Measurements from ENCODE around the gene TBL3. TPM values are rescaled to one million over a fixed set of nuclear protein-coding genes. Genes with fewer than 3 reads are reported as not detected.

Gene TBL3
- total and polyA plus RNA-seq, 3 donors from 2014 or later, result 77.1 to 109 (median 83.4) TPM

DNA sequence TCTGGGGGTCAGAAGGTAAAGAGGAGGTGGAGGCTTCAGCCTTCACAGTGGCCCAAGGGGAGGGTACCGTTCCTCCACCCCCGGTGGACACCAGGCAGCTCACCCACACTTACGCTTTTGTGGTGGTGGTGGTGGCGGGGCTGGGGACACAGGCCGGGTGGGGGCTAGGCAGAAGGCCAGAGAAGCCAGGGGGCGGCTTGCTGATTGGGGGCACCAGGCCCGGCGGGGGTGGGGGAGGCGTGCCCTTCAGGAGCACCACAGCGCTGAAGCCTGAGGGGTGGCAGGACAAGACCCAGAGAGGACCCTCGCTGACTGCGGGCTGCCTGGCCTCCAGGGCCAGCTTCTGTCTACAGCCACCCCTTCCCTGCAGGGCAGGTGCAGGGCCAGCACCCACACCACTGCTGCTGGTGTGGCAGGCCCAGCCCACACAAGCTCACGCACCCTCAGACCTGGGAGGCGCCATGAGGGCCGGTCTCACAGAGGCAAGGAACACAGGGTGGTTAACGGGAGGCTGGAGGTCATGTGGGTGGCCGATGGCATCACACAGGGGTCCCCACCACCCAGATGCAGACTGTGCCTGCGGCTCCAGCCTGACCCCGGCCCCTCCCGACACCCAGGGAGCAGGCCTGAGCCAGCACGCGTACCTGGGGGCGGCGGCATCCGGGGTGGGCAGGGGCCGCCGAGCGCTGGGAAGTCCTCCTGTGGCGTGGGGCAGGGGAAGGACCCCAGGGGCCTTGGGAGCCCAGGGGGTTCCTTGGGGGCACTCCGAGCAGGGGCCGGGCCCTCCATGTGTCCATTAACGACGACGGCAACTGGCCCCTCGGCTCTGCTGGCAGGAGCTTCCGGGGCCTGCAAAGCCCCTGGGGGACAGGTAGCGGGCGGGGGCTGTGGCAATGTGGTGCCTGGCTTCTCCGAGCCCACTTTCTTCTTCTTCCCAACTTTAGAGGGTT, 27.3 kb downstream of the TBL3 start:
- intact Hi-C loops (cut with DNase I; ENCODE audit: low total_unique reads), result no loop called here
- Histone ChIP-seq H3K4me1 (peaks cover 7% of the 10 kb centered on the region), H3K27ac (no peak overlapping the region), H3K9me3 (no peaks in the 10 kb centered on the region), H3K4me3 (no peak overlapping the region), H3K36me3 (ENCODE audit: low read depth, missing control alignments) (no peaks in the 10 kb centered on the region), H3K27me3 (no peaks in the 10 kb centered on the region)
- DNase-seq, result no peak
- WGBS, 2 donors, result 89% methylated on average over 4 to 36 of the region's 39 CpGs
- TF ChIP-seq, protein P1, sequence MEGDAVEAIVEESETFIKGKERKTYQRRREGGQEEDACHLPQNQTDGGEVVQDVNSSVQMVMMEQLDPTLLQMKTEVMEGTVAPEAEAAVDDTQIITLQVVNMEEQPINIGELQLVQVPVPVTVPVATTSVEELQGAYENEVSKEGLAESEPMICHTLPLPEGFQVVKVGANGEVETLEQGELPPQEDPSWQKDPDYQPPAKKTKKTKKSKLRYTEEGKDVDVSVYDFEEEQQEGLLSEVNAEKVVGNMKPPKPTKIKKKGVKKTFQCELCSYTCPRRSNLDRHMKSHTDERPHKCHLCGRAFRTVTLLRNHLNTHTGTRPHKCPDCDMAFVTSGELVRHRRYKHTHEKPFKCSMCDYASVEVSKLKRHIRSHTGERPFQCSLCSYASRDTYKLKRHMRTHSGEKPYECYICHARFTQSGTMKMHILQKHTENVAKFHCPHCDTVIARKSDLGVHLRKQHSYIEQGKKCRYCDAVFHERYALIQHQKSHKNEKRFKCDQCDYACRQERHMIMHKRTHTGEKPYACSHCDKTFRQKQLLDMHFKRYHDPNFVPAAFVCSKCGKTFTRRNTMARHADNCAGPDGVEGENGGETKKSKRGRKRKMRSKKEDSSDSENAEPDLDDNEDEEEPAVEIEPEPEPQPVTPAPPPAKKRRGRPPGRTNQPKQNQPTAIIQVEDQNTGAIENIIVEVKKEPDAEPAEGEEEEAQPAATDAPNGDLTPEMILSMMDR (IDR thresholded peaks at IDR 0.05), result no peak
- TF ChIP-seq POLR2A (IDR thresholded peaks at IDR 0.05), result no peak

DNA sequence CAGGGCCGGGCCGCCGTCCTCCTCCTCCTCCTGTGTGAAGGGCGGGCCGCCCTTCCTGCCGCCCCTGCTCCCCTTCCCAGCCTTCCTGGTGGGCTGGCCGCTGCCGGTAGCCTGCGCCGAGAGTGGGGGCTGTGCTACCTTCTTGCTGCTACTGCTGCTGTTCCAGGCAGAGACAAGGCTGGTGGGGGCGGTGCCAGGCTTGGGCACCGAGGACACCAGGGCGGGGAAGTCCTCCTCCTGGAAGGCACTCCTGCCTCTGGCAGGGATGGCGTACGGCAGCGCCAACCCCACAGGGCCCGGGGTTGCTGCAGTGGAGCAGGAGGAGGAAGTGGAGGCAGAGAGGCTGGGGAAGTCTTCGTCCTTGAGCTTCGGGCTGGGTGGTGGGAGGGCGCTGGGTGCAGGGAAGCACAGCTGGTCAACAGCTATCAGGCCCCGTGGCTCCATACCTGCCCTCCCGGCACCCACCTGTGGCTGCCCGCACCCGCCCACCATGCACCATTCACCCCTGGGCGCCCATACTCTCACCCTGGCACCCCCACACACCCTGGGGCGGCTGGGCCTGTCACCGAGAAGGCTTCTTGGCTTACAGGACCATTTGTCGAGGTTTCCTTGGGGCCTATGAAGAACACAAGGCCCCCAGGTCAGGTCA, 28.1 kb downstream of the TBL3 start:
- Histone ChIP-seq H3K4me3 (no peak overlapping the region), H3K4me1 (peaks cover 16% of the 10 kb centered on the region), H3K9me3 (no peaks in the 10 kb centered on the region), H3K27me3 (no peaks in the 10 kb centered on the region), H3K27ac (no peak overlapping the region), H3K36me3 (ENCODE audit: low read depth, missing control alignments) (no peaks in the 10 kb centered on the region)
- WGBS, 2 donors, result 84 to 93% methylated on average over 3 to 28 of the region's 28 CpGs
- TF ChIP-seq, protein P1 (IDR thresholded peaks at IDR 0.05), result no peak
- TF ChIP-seq POLR2A (IDR thresholded peaks at IDR 0.05), result no peak
- no peak for DNase-seq
- intact Hi-C loops (cut with DNase I; ENCODE audit: low total_unique reads), result no loop called here

- Histone ChIP-seq H3K27ac (no peak overlapping the region), H3K36me3 (ENCODE audit: low read depth, missing control alignments) (no peaks in the 10 kb centered on the region), H3K9me3 (no peaks in the 10 kb centered on the region), H3K4me1 (peaks cover 20% of the 10 kb centered on the region), H3K4me3 (no peak overlapping the region), H3K27me3 (no peaks in the 10 kb centered on the region)
- intact Hi-C loops (cut with DNase I; ENCODE audit: low total_unique reads), result no loop called here
- TF ChIP-seq POLR2A (IDR thresholded peaks at IDR 0.05), result no peak
- TF ChIP-seq, protein P1 (IDR thresholded peaks at IDR 0.05), result no peak
- DNase-seq, result no peak
- WGBS, 2 donors, result 91 to 94% methylated on average over 13 to 19 of the region's 19 CpGs
Observed at GRCh38 chr16:2001035-2001434, 29.2 kb downstream of the TBL3 start.

- H3K36me3 ChIP-seq (ENCODE audit: low read depth, missing control alignments), result no peaks in the 10 kb centered on the region
- no peaks in the 10 kb centered on the region for H3K9me3 ChIP-seq
- 93 to 95% methylated on average over 19 to 53 of the region's 53 CpGs for WGBS, 2 donors
- no peak overlapping the region for H3K4me3 ChIP-seq
- TF ChIP-seq, protein P1 (IDR thresholded peaks at IDR 0.05), result no peak
- TF ChIP-seq POLR2A (IDR thresholded peaks at IDR 0.05), result no peak
- no peak overlapping the region for H3K27ac ChIP-seq
- H3K27me3 ChIP-seq, result no peaks in the 10 kb centered on the region
- intact Hi-C loops (cut with DNase I; ENCODE audit: low total_unique reads), result no loop called here
- H3K4me1 ChIP-seq, result peaks cover 20% of the 10 kb centered on the region
- no peak for DNase-seq
Observed at GRCh38 chr16:2001456-2002355, 29.9 kb downstream of the TBL3 start.
